HCT116 (cell line): ENCODE data around the gene LYAR. TPM values are rescaled to one million over a fixed set of nuclear protein-coding genes. Genes with fewer than 3 reads are reported as not detected.

Experiments
- ATAC-seq: fragments of 200-7000 bp; cut with Tn5 transposase; 2 replicates; pipeline ENCODE4 v1.9.1; 2020; ENCODE audit warnings: mild to moderate bottlenecking, moderate library complexity
- BruUV-seq: library from RNA; stranded (reverse); fragments of 400-500 nt; replicated peaks from 2 replicates; lab custom pipeline; 2021; lab: Mats Ljungman, UMichigan
- CTCF ChIA-PET: fragments of 300-600 bp; sonication (Branson Sonifier 250); formaldehyde crosslinking; loops from one replicate; lab custom pipeline; 2021; ENCODE audit warnings: antibody characterized with exemption; lab: Charles Lee
- POLR2A ChIA-PET: fragments of 300-600, 350-600 bp; sonication (Branson Sonifier 250); formaldehyde crosslinking; loops from one replicate; lab custom pipeline; 2021; ENCODE audit warnings: antibody characterized with exemption; lab: Charles Lee
- RAD21 ChIA-PET, 2 experiments: fragments of 300-600 bp; sonication (Branson Sonifier 250); formaldehyde crosslinking; loops; one replicate each; lab custom pipeline; 2023; ENCODE audit warnings: low total read pairs in 2 of 2; ENCODE audit not compliant: uncharacterized antibody in 2 of 2, unreplicated experiment in 2 of 2, low non-redundant PET in 1 of 2; lab: Charles Lee
- DNase-seq: peaks from one replicate; pipeline ENCODE4 v3.0.0-alpha.2; 2010; ENCODE audit warnings: low read depth, low spot score
- H2AFZ ChIP-seq: fragments of 200-600 bp; shearing (Covaris generic), sonication (generic); 2 replicates; pipeline ENCODE4 v1.6.1; 2017; ENCODE audit warnings: low read depth, mixed run types, mixed read lengths, antibody characterized with exemption, low read length; ENCODE audit not compliant: poor library complexity, severe bottlenecking
- H3K27ac ChIP-seq: 2 replicates; pipeline ENCODE4 v1.5.1; 2012; ENCODE audit warnings: low read depth, low read length
- H3K27me3 ChIP-seq: fragments of 200-600 bp; sonication (generic); 2 replicates; pipeline ENCODE4 v1.6.1; 2016; ENCODE audit warnings: mixed run types, low read length, mixed read lengths; ENCODE audit not compliant: insufficient read depth
- H3K36me3 ChIP-seq, 2 experiments: fragments of 200-500 bp in 1 of 2; fragments of 200-600 bp in 1 of 2; sonication (Bioruptor generic) in 1 of 2; sonication (generic) in 1 of 2; 2 replicates each; pipeline versions ENCODE4 v1.5.1 to v1.6.1; 2014 to 2016; ENCODE audit warnings: low read length in 2 of 2, inconsistent platforms in 1 of 2, mixed read lengths in 1 of 2, mixed run types in 1 of 2; ENCODE audit not compliant: insufficient read depth in 2 of 2, control insufficient read depth in 1 of 2
- H3K4me1 ChIP-seq, 2 experiments: fragments of 200-600 bp in 1 of 2; sonication (generic) in 1 of 2; 2 replicates each; pipeline versions ENCODE4 v1.5.1 to v1.6.1; 2012 to 2017; ENCODE audit warnings: low read length in 2 of 2, inconsistent platforms in 1 of 2, mild to moderate bottlenecking in 1 of 2, mixed read lengths in 1 of 2, mixed run types in 1 of 2, moderate library complexity in 1 of 2; ENCODE audit not compliant: insufficient read depth in 2 of 2, control insufficient read depth in 1 of 2
- H3K4me2 ChIP-seq: fragments of 200-600 bp; sonication (generic); 2 replicates; pipeline ENCODE4 v1.6.1; 2017; ENCODE audit warnings: mixed run types, low read length, mixed read lengths
- H3K4me3 ChIP-seq, 2 experiments: fragments of 200-600 bp in 1 of 2; sonication (generic) in 1 of 2; replicated peaks in 1 of 2; 2 replicates each; pipeline ENCODE4 v1.5.1; 2011 to 2016; ENCODE audit warnings: low read length in 2 of 2, control low read depth in 1 of 2, low read depth in 1 of 2, mild to moderate bottlenecking in 1 of 2, mixed read lengths in 1 of 2, mixed run types in 1 of 2
- H3K79me2 ChIP-seq: fragments of 200-600 bp; sonication (generic); 2 replicates; pipeline ENCODE4 v1.6.1; 2017; ENCODE audit warnings: mild to moderate bottlenecking, mixed run types, low read length, moderate library complexity, mixed read lengths; ENCODE audit not compliant: insufficient read depth
- H3K9ac ChIP-seq: fragments of 200-600 bp; sonication (generic); 2 replicates; pipeline ENCODE4 v1.6.1; 2016; ENCODE audit warnings: low read length, mixed read lengths
- H3K9me2 ChIP-seq: fragments of 200-600 bp; sonication (generic), shearing (Covaris generic); 2 replicates; pipeline ENCODE4 v1.6.1; 2017; ENCODE audit warnings: mixed run types, mild to moderate bottlenecking, moderate library complexity; ENCODE audit not compliant: insufficient read depth
- H3K9me3 ChIP-seq, 2 experiments: fragments of 200-500 bp in 1 of 2; fragments of 200-600 bp in 1 of 2; sonication (Bioruptor generic) in 1 of 2; sonication (generic) in 1 of 2; 2 replicates each; pipeline ENCODE4 v1.6.1; 2014 to 2017; ENCODE audit warnings: low read length in 2 of 2, mixed read lengths in 2 of 2, inconsistent platforms in 1 of 2, low read depth in 1 of 2, mild to moderate bottlenecking in 1 of 2, mixed run types in 1 of 2, moderate library complexity in 1 of 2; ENCODE audit not compliant: control insufficient read depth in 1 of 2, insufficient read depth in 1 of 2
- H4K20me1 ChIP-seq: fragments of 200-600 bp; sonication (generic), shearing (Covaris generic); 2 replicates; pipeline ENCODE4 v1.6.1; 2017; ENCODE audit warnings: mixed run types, mild to moderate bottlenecking, moderate library complexity; ENCODE audit not compliant: insufficient read depth
- CBX3 ChIP-seq: IDR thresholded peaks from 2 replicates; pipeline ENCODE4 v1.6.1; 2012; ENCODE audit warnings: low read depth
- CEBPB ChIP-seq: IDR thresholded peaks from 2 replicates; pipeline ENCODE4 v1.6.1; 2012; ENCODE audit warnings: low read depth
- CTCF ChIP-seq, 3 experiments: fragments of 200-600 bp in 1 of 3; sonication (generic) in 1 of 3; IDR thresholded peaks in 2 of 3; conservative IDR thresholded peaks in 1 of 3; 2 replicates each; pipeline ENCODE4 v1.5.1; 2012 to 2017; ENCODE audit warnings: low read depth in 2 of 3, low read length in 2 of 3, antibody characterized with exemption in 1 of 3, borderline replicate concordance in 1 of 3, control low read depth in 1 of 3, mild to moderate bottlenecking in 1 of 3, mixed read lengths in 1 of 3, mixed run types in 1 of 3, moderate library complexity in 1 of 3; ENCODE audit not compliant: insufficient read depth in 1 of 3
- EGR1 ChIP-seq: IDR thresholded peaks from 2 replicates; pipeline ENCODE4 v1.6.1; 2012; ENCODE audit warnings: low read depth
- EZH2phosphoT487 ChIP-seq: fragments of 200-600 bp; IDR thresholded peaks from 2 replicates; pipeline ENCODE4 v1.6.1; 2018; ENCODE audit warnings: antibody characterized with exemption, borderline replicate concordance
- FOSL1 ChIP-seq: IDR thresholded peaks from 2 replicates; pipeline ENCODE4 v1.6.1; 2012; ENCODE audit warnings: low read depth
- POLR2A ChIP-seq: IDR thresholded peaks from 2 replicates; pipeline ENCODE4 v1.7.0; 2011; ENCODE audit warnings: borderline replicate concordance; ENCODE audit not compliant: insufficient read depth, insufficient read length; ENCODE audit errors: extremely low read depth
- POLR2AphosphoS5 ChIP-seq: IDR thresholded peaks from 2 replicates; pipeline ENCODE4 v1.6.1; 2011; ENCODE audit warnings: mild to moderate bottlenecking, low read depth, low read length, moderate library complexity
- RAD21 ChIP-seq: IDR thresholded peaks from 2 replicates; pipeline ENCODE4 v1.6.1; 2012; ENCODE audit warnings: low read depth, mild to moderate bottlenecking
- SP1 ChIP-seq: IDR thresholded peaks from 2 replicates; pipeline ENCODE4 v1.6.1; 2012; ENCODE audit warnings: low read depth
- SRF ChIP-seq: IDR thresholded peaks from 2 replicates; pipeline ENCODE4 v1.6.1; 2012; ENCODE audit warnings: low read depth
- TCF7L2 ChIP-seq: IDR thresholded peaks from 2 replicates; pipeline ENCODE4 v1.7.0; 2011; ENCODE audit warnings: borderline replicate concordance, inconsistent platforms; ENCODE audit not compliant: insufficient read depth, insufficient read length; ENCODE audit errors: extremely low read depth
- YY1 ChIP-seq: IDR thresholded peaks from 2 replicates; pipeline ENCODE4 v1.6.1; 2011; ENCODE audit warnings: low read length, low read depth, moderate library complexity, mild to moderate bottlenecking; ENCODE audit not compliant: insufficient replicate concordance; ENCODE audit errors: extremely low read depth
- ZFX ChIP-seq: fragments of 450-650 bp; IDR thresholded peaks from 2 replicates; pipeline ENCODE4 v1.6.1; 2017
- intact Hi-C: fragments of 100-400 bp; cut with micrococcal nuclease; formaldehyde crosslinking; loops from 2 replicates; pipeline ENCODE4 v1.10.0; 2022
- total RNA-seq: library from RNA; stranded (reverse); gene quantifications from one replicate; pipeline ENCODE4 v1.2.1, GENCODE V29; 2021; ENCODE audit not compliant: unreplicated experiment

Gene LYAR
- total RNA-seq, 1 experiment from 2014 or later = 53.0 TPM

- Histone ChIP-seq H3K9me2 (no peaks in the 10 kb centered on the region), H3K79me2 (peaks cover 76% of the 10 kb centered on the region), H3K9ac (no peak overlapping the region), H3K4me2 (no peak overlapping the region), H3K27ac (no peak overlapping the region), H3K9me3 (no peaks in the 10 kb centered on the region), H3K36me3 (peaks cover 60 to 81% of the 10 kb centered on the region in 2 experiments), H4K20me1 (no peaks in the 10 kb centered on the region), H3K4me3 (no peak overlapping the region), H2AFZ (no peak overlapping the region), H3K27me3 (no peaks in the 10 kb centered on the region), H3K4me1 (peaks cover 0 to 7% of the 10 kb centered on the region in 2 experiments; a peak in 1 of 4 replicates)
- BruUV-seq = no TSS peak
- POLR2A ChIA-PET = no interaction called here
- ATAC-seq (no peak), DNase-seq (no peak)
- CTCF ChIA-PET = no interaction called here
- RAD21 ChIA-PET = no interaction called here
- intact Hi-C loops = no loop called here
- TF ChIP-seq CBX3 (no peak), EZH2phosphoT487 (no peak), YY1 (no peak), RAD21 (no peak), ZFX (no peak), EGR1 (no peak), CTCF (IDR thresholded peaks at IDR 0.05 in 2 of 3, conservative IDR thresholded peaks at IDR 0.05 in 1 of 3; ENCODE audit: borderline replicate concordance in 1 of 3, insufficient read depth in 1 of 3, low read depth in 2 of 3, low read length in 2 of 3) (no peak), SRF (no peak), TCF7L2 (no peak), POLR2AphosphoS5 (no peak), POLR2A (no peak), CEBPB (no peak), FOSL1 (no peak), SP1 (no peak)
Measured at GRCh38 chr4:4281787-4282186, 8.2 kb downstream of the LYAR start.
